Ammon's horn (tissue), 1 donor: ENCODE data around the gene GOLGA6L24.
"Not testable (repeated sequence)": the region's sequence is repeated elsewhere in the genome, so short reads cannot be mapped to it uniquely, and the experiment has no call there.

Experiments
- DNase-seq: peaks from one replicate; pipeline ENCODE4 v3.0.0-alpha.2; 2016; ENCODE audit warnings: low spot score

Gene GOLGA6L24, protein sequence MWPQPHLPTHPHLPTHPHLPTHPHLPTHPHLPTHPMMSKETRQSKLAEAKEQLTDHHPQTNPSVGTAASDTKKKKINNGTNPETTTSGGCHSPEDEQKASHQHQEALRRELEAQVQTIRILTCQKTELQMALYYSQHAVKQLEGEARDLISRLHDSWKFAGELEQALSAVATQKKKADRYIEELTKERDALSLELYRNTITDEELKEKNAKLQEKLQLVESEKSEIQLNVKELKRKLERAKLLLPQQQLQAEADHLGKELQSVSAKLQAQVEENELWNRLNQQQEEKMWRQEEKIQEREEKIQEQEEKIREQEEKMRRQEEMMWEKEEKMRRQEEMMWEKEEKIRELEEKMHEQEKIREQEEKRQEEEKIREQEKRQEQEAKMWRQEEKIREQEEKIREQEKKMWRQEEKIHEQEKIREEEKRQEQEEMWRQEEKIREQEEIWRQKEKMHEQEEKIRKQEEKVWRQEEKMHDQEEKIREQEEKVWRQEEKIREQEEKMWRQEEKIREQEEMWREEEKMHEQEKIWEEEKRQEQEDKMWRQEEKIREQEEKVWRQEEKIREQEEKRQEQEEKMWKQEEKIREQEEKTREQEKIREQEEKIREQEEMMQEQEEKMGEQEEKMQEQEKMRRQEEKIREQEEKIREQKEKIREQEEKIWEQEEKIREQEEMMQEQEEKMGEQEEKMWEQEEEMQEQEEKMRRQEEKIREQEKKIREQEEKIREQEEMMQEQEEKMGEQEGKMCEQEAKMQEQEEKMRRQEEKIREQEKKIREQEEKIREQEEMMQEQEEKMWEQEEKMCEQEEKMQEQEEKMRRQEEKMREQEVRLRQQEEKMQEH

DNA sequence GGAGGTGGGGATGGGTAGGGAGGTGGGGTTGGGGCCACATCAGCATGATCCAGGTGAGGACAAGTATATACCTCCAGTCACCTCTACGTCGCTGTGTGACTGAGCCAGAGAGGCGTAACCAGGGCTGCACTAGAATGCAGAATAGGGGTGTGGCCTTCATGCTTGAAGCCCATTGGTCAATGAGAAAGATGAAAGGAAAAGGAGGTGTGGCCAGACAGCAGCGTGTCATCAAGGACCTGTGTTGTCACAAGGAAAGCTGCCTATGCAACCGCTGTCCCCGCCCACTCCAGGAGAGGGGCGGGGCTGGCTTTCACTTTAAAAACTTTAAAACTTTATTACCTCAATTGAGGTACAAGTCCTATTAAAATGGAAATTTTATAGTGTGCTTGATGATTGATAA, at the start of gene GOLGA6L24:
Gene GOLGA6L24, minus strand, starts transcription at position 101 of the 400 bp plus-strand sequence. Its CDS starts 61 bp downstream, at position 40.
- DNase-seq = not testable (repeated sequence)

DNA sequence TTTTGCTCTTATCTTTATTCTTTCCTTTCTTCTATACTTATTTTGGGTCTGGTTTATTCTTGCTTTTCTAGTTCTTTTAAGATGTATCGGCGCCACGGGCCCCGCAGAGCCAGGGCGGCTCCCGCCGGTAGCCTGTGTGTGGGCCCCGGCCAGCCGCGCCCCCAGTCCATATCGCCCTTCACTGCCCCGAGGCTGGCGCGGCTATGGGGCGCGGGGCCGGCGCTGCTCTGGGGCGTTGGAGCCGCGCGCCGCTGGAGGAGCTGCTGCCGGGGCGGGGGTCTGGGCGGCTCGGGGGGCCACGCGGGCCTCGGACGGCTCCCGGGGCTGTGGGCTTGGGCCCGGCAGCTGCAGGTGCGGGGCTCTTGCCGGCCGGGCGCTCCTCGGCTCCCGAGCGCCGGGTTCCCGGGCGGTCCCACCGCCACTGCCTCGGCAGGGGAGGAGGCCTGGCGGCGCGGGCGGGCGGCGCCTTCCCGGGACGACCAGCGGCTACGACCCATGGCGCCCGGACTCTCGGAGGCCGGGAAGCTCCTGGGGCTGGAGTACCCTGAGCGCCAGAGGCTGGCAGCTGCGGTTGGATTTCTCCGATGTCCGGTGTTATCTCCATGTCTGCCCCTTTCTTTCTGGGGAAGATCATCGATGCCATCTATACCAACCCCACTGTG, 45.0 kb upstream of the GOLGA6L24 start:
- not testable (repeated sequence) for DNase-seq

DNA sequence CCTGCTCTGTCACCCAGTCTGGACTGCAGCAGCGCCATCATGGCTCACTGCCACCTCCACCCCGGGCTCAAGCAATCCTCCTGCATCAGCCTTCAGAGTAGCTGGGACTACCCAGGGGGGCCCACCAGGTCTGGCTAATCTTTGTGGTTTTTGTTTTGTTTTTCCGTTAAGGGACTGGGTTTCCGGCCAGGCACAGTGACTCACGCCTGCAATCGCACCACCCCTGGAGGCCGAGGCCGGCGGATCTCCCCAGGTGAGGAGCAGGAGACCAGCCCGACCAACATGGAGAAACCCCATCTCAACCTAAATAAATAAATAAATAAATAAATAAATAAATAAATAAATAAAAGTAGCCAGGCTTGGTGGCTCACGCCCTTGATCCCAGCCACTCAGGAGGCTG, 38.1 kb upstream of the GOLGA6L24 start:
- DNase-seq = not testable (repeated sequence)

DNA sequence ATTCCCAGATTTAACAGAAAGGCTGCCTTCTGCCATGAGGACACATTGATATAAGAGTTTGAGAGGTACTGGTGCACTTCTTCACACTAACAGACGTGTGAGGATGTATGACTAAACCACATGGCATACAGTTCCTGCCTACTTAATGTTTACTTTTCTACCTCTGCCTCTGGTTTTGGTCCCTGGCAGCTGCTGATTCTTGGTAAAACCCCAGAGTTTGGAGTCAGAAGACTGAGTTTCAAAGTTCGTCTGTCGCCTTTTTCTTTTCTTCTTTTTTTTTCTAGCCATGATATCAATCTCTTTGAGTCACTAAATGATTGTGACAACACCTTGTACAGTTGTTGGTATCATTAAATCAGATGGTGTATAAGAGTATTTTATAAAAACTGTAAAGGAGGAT, 22.2 kb upstream of the GOLGA6L24 start:
- not testable (repeated sequence) for DNase-seq

DNA sequence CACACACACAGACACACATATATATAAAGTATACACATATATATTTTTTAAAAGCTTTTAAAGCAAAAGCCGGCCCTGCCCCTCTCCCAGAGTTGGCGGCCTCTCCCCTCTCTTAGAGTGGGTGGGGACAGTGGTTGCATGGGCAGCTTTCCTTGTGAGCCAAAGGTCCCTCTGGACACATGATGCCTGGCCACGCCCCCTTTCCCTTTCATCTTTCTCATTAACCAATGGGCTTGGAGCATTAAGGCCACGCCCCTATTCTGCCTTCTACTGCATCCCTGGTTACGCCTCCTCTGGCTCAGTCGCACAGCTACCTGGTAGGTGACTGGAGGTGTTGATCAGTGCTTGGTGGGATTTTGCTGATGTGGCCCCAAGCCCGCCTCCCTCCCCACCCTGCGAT, 20.5 kb upstream of the GOLGA6L24 start, which contains the start of gene GOLGA8F:
Gene GOLGA8F, plus strand, starts transcription at position 301 of the 400 bp plus-strand sequence. Its CDS starts 98 bp downstream, at position 399.
- not testable (repeated sequence) for DNase-seq

DNA sequence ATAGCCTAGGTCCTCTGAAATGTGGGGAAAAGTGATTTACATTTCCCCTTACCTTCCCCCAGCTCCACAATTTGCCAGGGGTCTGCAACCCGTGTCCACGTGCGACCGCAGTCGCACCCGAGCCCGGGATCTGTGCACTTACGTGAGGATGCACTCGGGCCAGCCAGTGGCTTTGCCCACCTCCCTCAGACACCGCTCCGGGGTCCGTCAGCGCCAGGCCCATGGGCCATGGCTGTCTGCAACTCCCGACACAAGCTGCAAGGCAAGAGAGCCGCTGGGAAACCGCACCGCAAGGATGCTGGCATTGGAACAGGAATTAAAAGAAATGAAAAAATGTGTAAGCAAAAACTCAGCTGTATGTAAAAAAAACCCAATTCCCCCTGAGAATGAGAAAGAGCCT, 7.6 kb upstream of the GOLGA6L24 start:
- DNase-seq = not testable (repeated sequence)

DNA sequence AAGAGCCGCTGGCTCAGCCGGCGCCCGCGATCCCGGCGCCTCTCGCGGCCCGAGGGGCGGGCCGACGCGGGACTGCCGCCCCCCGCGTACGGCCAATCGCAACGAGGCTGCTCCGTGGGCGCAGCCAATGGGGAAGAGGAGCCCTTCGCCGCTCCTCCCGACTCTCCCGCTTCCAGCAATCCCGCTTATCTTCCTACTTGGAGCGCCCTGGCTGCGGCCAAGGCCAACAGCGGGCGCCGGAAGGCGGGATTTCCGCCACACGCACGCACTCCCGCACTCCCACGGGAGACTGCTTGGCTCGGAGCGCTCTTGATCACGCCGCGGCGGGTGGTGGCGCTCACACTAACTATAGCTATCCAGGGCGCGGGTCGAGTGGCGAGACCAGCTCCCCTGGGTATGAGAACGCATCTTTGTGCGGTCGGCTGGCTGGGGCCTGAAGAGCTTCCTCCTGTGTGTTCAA, 35.7 kb downstream of the GOLGA6L24 start, which contains the start of gene HERC2:
Gene HERC2, minus strand, starts transcription at position 51 of the 460 bp plus-strand sequence. CDS start 746 bp downstream, outside the sequence.
- not testable (repeated sequence) for DNase-seq

DNA sequence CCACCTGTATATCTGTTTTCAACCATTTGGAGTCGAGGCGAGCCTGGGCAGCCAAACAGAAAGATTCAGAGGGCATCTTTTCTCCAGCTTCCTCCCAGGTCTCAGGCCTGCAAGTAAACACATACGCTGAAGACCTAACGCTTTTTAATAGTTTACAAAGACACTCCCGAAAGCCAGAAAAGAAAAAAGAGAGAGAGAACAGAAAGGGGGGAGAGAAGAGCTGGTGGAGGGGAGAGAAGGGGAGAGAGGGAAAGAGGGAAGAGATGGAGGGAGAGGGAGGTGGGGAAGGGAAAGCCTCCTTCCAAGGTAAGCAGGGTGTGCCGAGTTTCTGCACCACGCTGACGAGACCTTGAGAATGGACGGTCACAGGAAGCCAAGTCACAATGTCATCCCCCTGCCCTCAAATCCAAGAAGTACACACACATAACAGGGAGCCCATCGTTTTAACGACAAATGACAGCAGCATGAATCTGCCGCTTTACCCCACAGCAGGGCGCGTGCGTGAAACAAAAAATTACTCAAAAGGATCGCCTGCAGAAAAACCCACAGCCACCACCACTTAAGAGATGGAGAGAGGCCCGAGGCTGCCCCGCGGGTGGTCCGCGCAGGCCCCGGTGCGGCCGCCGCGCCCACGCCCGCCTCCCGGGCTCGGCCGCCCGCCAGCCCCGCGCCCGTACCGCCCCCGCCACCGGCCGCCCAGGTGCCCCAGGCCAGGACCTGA, 36.4 kb downstream of the GOLGA6L24 start:
- DNase-seq = not testable (repeated sequence)

DNA sequence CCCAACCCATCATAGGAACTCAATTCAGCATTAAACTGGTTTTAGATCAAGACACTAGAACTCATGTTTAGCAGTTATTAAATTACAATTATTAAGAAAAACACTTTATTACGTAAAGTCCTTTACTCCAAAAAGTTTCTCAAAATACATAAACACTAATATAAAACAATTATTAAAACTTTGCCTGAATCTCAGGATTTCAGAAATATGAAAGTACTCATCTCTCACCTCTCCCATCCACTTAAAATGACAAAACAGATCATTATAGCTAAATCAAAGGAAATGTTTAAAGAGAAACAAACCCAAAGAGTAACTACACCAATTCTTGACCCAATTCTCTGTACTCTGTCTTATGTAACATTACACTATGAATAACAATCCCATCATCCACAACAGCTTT, 38.2 kb downstream of the GOLGA6L24 start:
- not testable (repeated sequence) for DNase-seq

DNA sequence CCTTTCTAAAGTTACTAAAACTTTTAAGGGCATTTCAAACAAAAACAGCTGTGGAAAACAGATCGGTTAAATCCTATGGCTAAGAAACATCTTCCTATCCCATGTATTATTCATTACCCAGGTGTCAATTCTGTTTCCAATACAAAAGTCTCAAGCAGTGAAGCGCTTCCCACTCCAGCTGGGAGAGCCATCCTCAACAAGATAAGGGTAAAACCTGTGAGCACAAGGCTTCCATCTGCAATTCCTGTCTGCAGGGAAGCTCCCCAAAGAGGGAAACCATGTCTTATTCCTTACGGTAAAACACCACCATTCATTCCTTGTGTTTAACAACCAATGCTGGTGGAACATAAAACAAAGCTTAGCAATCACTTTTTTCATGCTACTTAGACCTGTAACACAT, 39.1 kb downstream of the GOLGA6L24 start:
- not testable (repeated sequence) for DNase-seq

DNA sequence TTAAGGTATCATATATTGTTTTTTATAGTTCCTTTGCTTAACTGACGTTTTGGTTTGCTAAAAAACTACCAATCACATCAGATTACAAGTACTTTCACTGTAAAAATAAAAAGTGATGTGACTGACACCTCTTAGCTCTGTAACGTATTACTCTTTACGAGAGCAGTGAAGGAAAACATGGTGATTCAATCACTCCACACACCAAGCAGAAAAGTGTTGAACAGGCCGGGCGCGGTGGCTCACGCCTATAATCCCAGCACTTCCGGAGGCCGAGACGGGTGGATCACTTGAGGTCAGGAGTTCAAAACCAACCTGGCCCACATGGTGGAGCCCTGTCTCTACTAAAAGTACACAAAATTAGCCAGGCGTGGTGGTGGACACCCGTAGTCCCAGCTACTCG, 39.8 kb downstream of the GOLGA6L24 start:
- not testable (repeated sequence) for DNase-seq

DNA sequence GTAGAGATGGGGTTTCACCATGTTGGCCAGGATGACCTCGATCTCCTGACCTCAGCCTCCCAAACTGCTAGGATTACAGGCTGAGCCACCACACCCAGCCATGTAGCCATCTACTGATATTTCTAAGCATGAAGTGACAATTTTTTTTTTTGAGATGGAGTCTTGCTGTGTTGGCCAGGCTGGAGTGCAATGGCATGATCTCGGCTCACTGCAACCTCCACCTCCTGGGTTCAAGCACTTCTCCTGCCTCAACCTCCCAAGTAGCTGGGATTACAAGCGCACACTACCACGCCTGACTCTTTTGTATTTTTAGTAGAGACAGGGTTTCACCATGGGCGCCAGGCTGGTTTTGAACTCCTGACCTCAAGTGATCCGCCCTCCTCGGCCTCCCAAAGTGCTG, 40.9 kb downstream of the GOLGA6L24 start:
- DNase-seq = not testable (repeated sequence)

DNA sequence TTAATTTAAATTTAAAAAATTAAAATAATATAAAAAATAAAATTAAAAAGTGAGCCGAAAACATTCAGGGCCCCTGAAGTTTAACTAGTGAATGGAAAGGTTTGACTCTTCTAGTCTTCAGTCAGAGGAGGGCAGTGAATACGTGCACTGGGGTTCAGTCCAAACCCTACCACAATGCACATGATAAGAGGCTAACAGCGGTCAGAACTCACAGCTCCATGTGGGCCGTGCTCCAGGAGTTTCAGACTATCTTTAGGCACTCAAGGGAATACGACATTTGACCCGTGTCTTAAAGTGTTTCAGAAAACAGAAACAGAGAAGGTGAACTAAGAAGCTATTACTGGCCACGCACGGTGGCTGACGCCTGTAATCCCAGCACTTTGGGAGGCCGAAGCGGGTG, 47.4 kb downstream of the GOLGA6L24 start:
- DNase-seq = not testable (repeated sequence)

DNA sequence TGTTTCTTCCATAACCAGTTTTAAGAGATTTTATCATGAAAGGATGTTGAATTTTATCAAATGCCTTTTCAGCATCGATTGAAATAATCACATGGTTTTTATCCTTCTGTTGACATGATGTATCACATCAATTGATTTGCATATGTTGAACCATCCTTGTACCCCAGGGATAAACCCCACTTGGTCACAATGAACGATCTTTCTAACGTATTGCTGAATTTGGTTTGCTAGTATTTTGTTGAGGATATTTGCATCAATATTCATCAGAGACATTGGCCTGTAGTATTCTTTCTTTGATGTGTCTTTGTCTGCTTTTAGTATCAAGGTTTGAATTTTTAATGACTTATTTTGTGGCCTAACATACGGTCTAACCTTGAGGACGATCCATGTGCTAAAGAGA, 49.2 kb downstream of the GOLGA6L24 start:
- not testable (repeated sequence) for DNase-seq
